HepG2 (cell line): ENCODE results near the gene MAPK12. TPM values are rescaled to one million over a fixed set of nuclear protein-coding genes. Genes with fewer than 3 reads are reported as not detected.
A peak's percentile ranks its signal among the peaks of the same experiment; 100 is the strongest.

Experiments used
- ATF7 ChIP-seq, 2 experiments: fragments of 450-650 bp in 1 of 2; sonication (generic) in 1 of 2; formaldehyde crosslinking in 1 of 2; IDR thresholded peaks; 2 replicates each; pipeline versions ENCODE4 v1.4.0 to v1.6.1; 2016 to 2020; ENCODE audit warnings: antibody characterized with exemption in 1 of 2, mild to moderate bottlenecking in 1 of 2, missing genetic modification reagents in 1 of 2
- CCDC6 ChIP-seq: sonication (generic); formaldehyde crosslinking; IDR thresholded peaks from 2 replicates; pipeline ENCODE4 v1.8.1; 2022; ENCODE audit warnings: mild to moderate bottlenecking, missing genetic modification reagents, moderate library complexity
- GZF1 ChIP-seq: sonication (generic); formaldehyde crosslinking; IDR thresholded peaks from 2 replicates; pipeline ENCODE4 v1.5.1; 2020; ENCODE audit warnings: mild to moderate bottlenecking, missing genetic modification reagents
- ISX ChIP-seq: sonication (generic); formaldehyde crosslinking; conservative IDR thresholded peaks from 2 replicates; pipeline ENCODE4 v1.5.0; 2020; ENCODE audit warnings: missing genetic modification reagents
- KAT2B ChIP-seq: fragments of 150-350 bp; IDR thresholded peaks from 2 replicates; pipeline ENCODE4 v1.6.1; 2014; ENCODE audit warnings: low read depth, low read length, borderline replicate concordance
- KAT8 ChIP-seq: IDR thresholded peaks from 2 replicates; pipeline ENCODE4 v1.6.1; 2016; ENCODE audit warnings: missing genetic modification reagents, missing compliant biosample characterization
- MBD4 ChIP-seq: IDR thresholded peaks from 2 replicates; pipeline ENCODE4 v1.6.1; 2012; ENCODE audit warnings: low read length, inconsistent platforms, borderline replicate concordance
- MLX ChIP-seq: IDR thresholded peaks from 2 replicates; pipeline ENCODE4 v1.6.1; 2016
- NR0B2 ChIP-seq: sonication (generic); formaldehyde crosslinking; IDR thresholded peaks from 2 replicates; pipeline ENCODE4 v1.4.0; 2020; ENCODE audit warnings: mild to moderate bottlenecking, missing genetic modification reagents
- PTBP1 ChIP-seq: fragments of 200-400 bp; formaldehyde crosslinking; IDR thresholded peaks from 2 replicates; pipeline ENCODE4 v1.6.1; 2018; ENCODE audit warnings: low read length, low read depth; ENCODE audit not compliant: poor library complexity, severe bottlenecking
- TEAD2 ChIP-seq: sonication (generic); formaldehyde crosslinking; IDR thresholded peaks from 2 replicates; pipeline ENCODE4 v1.9.0; 2021; ENCODE audit warnings: missing genetic modification reagents
- ZFP36 ChIP-seq: fragments of 150-350 bp; IDR thresholded peaks from 2 replicates; pipeline ENCODE4 v1.6.1; 2018; ENCODE audit warnings: borderline replicate concordance, low read length, low read depth; ENCODE audit not compliant: partially characterized antibody
- ZNF282 ChIP-seq: fragments of 450-650 bp; IDR thresholded peaks from 2 replicates; pipeline ENCODE4 v1.6.1; 2018; ENCODE audit not compliant: partially characterized antibody
- ZNF317 ChIP-seq: sonication (generic); formaldehyde crosslinking; IDR thresholded peaks from 2 replicates; pipeline ENCODE4 v1.5.0; 2020; ENCODE audit warnings: mild to moderate bottlenecking, missing genetic modification reagents
- ZNF496 ChIP-seq: sonication (generic); formaldehyde crosslinking; IDR thresholded peaks from 2 replicates; pipeline ENCODE4 v1.8.1; 2023; ENCODE audit warnings: mild to moderate bottlenecking, moderate library complexity, missing genetic modification reagents; ENCODE audit not compliant: insufficient replicate concordance
- ZNF567 ChIP-seq: sonication (generic); formaldehyde crosslinking; IDR thresholded peaks from 2 replicates; pipeline ENCODE4 v1.8.1; 2023; ENCODE audit warnings: mild to moderate bottlenecking, missing genetic modification reagents, borderline replicate concordance
- ZNF672 ChIP-seq: sonication (generic); formaldehyde crosslinking; IDR thresholded peaks from 2 replicates; pipeline ENCODE4 v1.8.1; 2022; ENCODE audit warnings: missing genetic modification reagents
- ZNF879 ChIP-seq: sonication (generic); formaldehyde crosslinking; IDR thresholded peaks from 2 replicates; pipeline ENCODE4 v1.8.1; 2023; ENCODE audit warnings: missing genetic modification reagents
- polyA plus RNA-seq, 8 experiments: library from polyadenylated mRNA; depleted of rRNA in 3 of 8; stranded (reverse) in 7 of 8; unstranded in 1 of 8; fragments of >200 nt; fragmentation: Illumina TruSeq in 4 of 8; extraction: Trizol in 4 of 8; gene quantifications; 2 replicates each; pipeline versions ENCODE4 v1.2.1 to v1.2.3, GENCODE V29; 2011 to 2016; ENCODE audit warnings: low read depth in 4 of 8, missing spikeins in 1 of 8, mixed read lengths in 1 of 8; ENCODE audit not compliant: insufficient read depth in 1 of 8
- total RNA-seq, 5 experiments: library from RNA; depleted of rRNA; stranded (reverse); fragments of >200 nt; fragmentation: Illumina TruSeq; extraction: Trizol; gene quantifications; 2 replicates each; pipeline ENCODE4 v1.2.3, GENCODE V29; 2016; ENCODE audit warnings: low read depth in 1 of 5
- TF ChIP-seq, protein P1 (sequence below): sonication (generic); formaldehyde crosslinking; IDR thresholded peaks from 2 replicates; pipeline ENCODE4 v1.8.0; 2023; ENCODE audit warnings: mild to moderate bottlenecking, missing genetic modification reagents
- TF ChIP-seq, protein P2 (sequence below): sonication (generic); formaldehyde crosslinking; IDR thresholded peaks from 2 replicates; pipeline ENCODE4 v1.8.0; 2022; ENCODE audit warnings: mild to moderate bottlenecking, missing genetic modification reagents; ENCODE audit not compliant: insufficient replicate concordance
- TF ChIP-seq, protein P3 (sequence below): sonication (generic); formaldehyde crosslinking; IDR thresholded peaks from 2 replicates; pipeline ENCODE4 v1.5.0; 2020; ENCODE audit warnings: mild to moderate bottlenecking, missing genetic modification reagents

MAPK12 gene
- total and polyA plus RNA-seq, 2 of the 13 experiments (the other 11 are each of a cell fraction or from before 2014, with no cell fraction given), result 22.2 to 23.3 TPM

GRCh38 chr22:50293441-50294318, 32.2 kb upstream of the MAPK12 start (continued):
- TF ChIP-seq, protein P1, sequence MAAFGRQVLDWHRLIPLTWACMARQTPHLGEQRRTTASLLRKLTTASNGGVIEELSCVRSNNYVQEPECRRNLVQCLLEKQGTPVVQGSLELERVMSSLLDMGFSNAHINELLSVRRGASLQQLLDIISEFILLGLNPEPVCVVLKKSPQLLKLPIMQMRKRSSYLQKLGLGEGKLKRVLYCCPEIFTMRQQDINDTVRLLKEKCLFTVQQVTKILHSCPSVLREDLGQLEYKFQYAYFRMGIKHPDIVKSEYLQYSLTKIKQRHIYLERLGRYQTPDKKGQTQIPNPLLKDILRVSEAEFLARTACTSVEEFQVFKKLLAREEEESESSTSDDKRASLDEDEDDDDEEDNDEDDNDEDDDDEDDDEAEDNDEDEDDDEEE, result peak; percentile 85; the same call in 1 of the 2 replicates
- TF ChIP-seq, protein P2, sequence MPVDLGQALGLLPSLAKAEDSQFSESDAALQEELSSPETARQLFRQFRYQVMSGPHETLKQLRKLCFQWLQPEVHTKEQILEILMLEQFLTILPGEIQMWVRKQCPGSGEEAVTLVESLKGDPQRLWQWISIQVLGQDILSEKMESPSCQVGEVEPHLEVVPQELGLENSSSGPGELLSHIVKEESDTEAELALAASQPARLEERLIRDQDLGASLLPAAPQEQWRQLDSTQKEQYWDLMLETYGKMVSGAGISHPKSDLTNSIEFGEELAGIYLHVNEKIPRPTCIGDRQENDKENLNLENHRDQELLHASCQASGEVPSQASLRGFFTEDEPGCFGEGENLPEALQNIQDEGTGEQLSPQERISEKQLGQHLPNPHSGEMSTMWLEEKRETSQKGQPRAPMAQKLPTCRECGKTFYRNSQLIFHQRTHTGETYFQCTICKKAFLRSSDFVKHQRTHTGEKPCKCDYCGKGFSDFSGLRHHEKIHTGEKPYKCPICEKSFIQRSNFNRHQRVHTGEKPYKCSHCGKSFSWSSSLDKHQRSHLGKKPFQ (CRISPR knock-in tag), result peak; percentile 42
- TF ChIP-seq ZNF879 (no peak), GZF1 (CRISPR knock-in tag) (0 out of 2 replicates have a peak, but pooled peaks have one; percentile 40), ATF7 (IDR thresholded peaks at IDR 0.05) (no peak), ATF7 (CRISPR knock-in tag; IDR thresholded peaks at IDR 0.05) (0 out of 2 replicates have a peak, but pooled peaks have one; percentile 13), PTBP1 (peak; percentile 47), ZNF567 (CRISPR knock-in tag) (no peak), TEAD2 (CRISPR knock-in tag) (no peak), CCDC6 (CRISPR knock-in tag) (no peak), MBD4 (no peak), ZNF317 (CRISPR knock-in tag) (0 out of 2 replicates have a peak, but pooled peaks have one; percentile 36), ZNF672 (CRISPR knock-in tag) (no peak), NR0B2 (CRISPR knock-in tag) (no peak), ZNF496 (CRISPR knock-in tag) (no peak), MLX (CRISPR knock-in tag) (peak; percentile 42; the same call in 1 of the 2 replicates), KAT2B (no peak), ZNF282 (no peak), ZFP36 (no peak), KAT8 (peak; percentile 78; the same call in 1 of the 2 replicates), ISX (CRISPR knock-in tag) (0 out of 2 replicates have a peak, but pooled peaks have one; percentile 62)
- TF ChIP-seq, protein P3, sequence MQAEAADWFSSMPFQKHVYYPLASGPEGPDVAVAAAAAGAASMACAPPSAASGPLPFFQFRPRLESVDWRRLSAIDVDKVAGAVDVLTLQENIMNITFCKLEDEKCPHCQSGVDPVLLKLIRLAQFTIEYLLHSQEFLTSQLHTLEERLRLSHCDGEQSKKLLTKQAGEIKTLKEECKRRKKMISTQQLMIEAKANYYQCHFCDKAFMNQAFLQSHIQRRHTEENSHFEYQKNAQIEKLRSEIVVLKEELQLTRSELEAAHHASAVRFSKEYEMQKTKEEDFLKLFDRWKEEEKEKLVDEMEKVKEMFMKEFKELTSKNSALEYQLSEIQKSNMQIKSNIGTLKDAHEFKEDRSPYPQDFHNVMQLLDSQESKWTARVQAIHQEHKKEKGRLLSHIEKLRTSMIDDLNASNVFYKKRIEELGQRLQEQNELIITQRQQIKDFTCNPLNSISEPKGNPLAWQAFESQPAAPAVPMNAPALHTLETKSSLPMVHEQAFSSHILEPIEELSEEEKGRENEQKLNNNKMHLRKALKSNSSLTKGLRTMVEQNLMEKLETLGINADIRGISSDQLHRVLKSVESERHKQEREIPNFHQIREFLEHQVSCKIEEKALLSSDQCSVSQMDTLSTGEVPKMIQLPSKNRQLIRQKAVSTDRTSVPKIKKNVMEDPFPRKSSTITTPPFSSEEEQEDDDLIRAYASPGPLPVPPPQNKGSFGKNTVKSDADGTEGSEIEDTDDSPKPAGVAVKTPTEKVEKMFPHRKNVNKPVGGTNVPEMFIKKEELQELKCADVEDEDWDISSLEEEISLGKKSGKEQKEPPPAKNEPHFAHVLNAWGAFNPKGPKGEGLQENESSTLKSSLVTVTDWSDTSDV (CRISPR knock-in tag), result peak; percentile 65; the same call in 1 of the 2 replicates
